Measurements from ENCODE around the gene SCN2A.

DNA sequence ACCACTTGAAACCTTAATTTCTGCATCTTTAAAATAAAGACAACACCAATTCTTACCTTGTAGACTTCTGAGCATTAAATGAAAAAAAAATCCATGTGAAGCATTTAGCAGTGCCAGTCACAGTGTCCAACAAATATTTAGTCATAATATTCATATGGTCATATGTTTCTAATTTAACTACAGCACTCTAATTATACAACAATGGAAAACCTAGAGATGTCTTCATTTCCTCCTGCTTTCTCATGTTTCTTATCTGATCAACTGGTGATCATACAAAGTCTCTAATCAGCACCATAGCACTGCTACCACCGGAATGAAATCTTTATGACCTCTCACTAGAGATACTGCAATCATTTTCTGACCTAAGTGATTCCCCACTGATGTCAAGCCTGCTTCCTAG lies 25.1 kb upstream of the SCN2A start:
- TF ChIP-seq MAZ (IDR thresholded peaks at IDR 0.05; ENCODE audit: borderline replicate concordance, low read depth, low read length), result no peak
- no peak for TF ChIP-seq RFX5 (IDR thresholded peaks at IDR 0.05)
- no peak for TF ChIP-seq REST (IDR thresholded peaks at IDR 0.05)
- no peak for TF ChIP-seq CTCF (IDR thresholded peaks at IDR 0.05)
- no peak for TF ChIP-seq POLR2A (IDR thresholded peaks at IDR 0.05; ENCODE audit: low read length)
- no peak for TF ChIP-seq EP300 (IDR thresholded peaks at IDR 0.05)
- no peak for TF ChIP-seq HOXB13 (CRISPR knock-in tag; IDR thresholded peaks at IDR 0.05; ENCODE audit: low read depth)
- no peak for TF ChIP-seq CHD2 (IDR thresholded peaks at IDR 0.05; ENCODE audit: low read length, partially characterized antibody)
- TF ChIP-seq FOSB (CRISPR knock-in tag; IDR thresholded peaks at IDR 0.05), result no peak
- TF ChIP-seq BHLHE40 (IDR thresholded peaks at IDR 0.05; ENCODE audit: low read depth, low read length), result no peak
- TF ChIP-seq RCOR1 (IDR thresholded peaks at IDR 0.05; ENCODE audit: low read depth, low read length), result no peak
- TF ChIP-seq, protein P1, sequence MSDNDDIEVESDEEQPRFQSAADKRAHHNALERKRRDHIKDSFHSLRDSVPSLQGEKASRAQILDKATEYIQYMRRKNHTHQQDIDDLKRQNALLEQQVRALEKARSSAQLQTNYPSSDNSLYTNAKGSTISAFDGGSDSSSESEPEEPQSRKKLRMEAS (IDR thresholded peaks at IDR 0.05), result no peak
- no peak for TF ChIP-seq RAD21 (conservative IDR thresholded peaks at IDR 0.05 in 1 of 2, IDR thresholded peaks at IDR 0.05 in 1 of 2)

All from A549 (cell line).